ENCODE results near the gene UBE2D3. TPM values are rescaled to one million over a fixed set of nuclear protein-coding genes. Genes with fewer than 3 reads are reported as not detected.
"Not testable (repeated sequence)": the region's sequence is repeated elsewhere in the genome, so short reads cannot be mapped to it uniquely, and the experiment has no call there.

Gene UBE2D3
- total RNA-seq, 4 donors from 2014 or later: 278 to 377 (median 304) TPM

DNA sequence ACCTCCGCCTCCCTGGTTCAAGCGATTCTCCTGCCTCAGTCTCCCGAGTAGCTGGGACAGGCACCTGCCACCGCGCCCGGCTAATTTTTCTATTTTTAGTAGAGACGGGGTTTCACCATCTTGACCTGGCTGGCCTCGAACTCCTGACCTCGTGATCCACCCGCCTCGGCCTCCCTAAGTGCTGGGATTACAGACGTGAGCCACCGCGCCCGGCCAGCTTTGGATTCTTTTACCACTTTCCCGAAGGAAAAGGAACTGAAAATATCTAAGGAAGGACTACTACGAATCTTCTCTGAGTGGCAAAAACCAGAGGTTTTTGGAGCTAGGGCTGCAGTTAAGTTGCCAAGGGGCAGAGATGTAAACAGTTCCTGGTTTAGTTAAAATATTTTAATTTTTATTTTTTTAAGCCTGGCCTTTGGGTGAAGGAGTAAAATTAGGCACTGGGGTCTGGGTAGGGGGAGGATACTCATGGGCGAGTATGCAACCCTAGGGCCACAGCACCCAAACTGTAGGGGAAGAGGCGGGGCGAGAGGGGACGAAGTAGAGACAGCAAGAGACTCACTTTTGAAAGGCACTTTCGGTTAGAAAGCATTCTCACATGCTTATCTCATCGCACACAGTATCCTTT, 40.9 kb upstream of the UBE2D3 start:
- Histone ChIP-seq H3K36me3 (no peaks in the 10 kb centered on the region), H3K4me3 (peak overlapping the region; percentile 52 to 83 (median 71)), H3K9me3 (no peaks in the 10 kb centered on the region), H3K4me1 (peaks cover 5 to 30% (median 8%) of the 10 kb centered on the region in 3 donors), H3K27me3 (no peaks in the 10 kb centered on the region), H3K27ac (peak overlapping the region; percentile 94 to 99 (median 96))
- no peak for DNase-seq
- 7 to 17% methylated on average over 19 to 20 of the region's 23 CpGs for WGBS, 2 donors
- TF ChIP-seq, protein P1, sequence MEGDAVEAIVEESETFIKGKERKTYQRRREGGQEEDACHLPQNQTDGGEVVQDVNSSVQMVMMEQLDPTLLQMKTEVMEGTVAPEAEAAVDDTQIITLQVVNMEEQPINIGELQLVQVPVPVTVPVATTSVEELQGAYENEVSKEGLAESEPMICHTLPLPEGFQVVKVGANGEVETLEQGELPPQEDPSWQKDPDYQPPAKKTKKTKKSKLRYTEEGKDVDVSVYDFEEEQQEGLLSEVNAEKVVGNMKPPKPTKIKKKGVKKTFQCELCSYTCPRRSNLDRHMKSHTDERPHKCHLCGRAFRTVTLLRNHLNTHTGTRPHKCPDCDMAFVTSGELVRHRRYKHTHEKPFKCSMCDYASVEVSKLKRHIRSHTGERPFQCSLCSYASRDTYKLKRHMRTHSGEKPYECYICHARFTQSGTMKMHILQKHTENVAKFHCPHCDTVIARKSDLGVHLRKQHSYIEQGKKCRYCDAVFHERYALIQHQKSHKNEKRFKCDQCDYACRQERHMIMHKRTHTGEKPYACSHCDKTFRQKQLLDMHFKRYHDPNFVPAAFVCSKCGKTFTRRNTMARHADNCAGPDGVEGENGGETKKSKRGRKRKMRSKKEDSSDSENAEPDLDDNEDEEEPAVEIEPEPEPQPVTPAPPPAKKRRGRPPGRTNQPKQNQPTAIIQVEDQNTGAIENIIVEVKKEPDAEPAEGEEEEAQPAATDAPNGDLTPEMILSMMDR (IDR thresholded peaks at IDR 0.05): no peak
- TF ChIP-seq POLR2A (IDR thresholded peaks at IDR 0.05): no peak
- intact Hi-C loops (cut with DNase I): loop anchor here (5.0 kb wide), 1 partner anchor 41 kb away; the partner anchor contains the start of gene UBE2D3

DNA sequence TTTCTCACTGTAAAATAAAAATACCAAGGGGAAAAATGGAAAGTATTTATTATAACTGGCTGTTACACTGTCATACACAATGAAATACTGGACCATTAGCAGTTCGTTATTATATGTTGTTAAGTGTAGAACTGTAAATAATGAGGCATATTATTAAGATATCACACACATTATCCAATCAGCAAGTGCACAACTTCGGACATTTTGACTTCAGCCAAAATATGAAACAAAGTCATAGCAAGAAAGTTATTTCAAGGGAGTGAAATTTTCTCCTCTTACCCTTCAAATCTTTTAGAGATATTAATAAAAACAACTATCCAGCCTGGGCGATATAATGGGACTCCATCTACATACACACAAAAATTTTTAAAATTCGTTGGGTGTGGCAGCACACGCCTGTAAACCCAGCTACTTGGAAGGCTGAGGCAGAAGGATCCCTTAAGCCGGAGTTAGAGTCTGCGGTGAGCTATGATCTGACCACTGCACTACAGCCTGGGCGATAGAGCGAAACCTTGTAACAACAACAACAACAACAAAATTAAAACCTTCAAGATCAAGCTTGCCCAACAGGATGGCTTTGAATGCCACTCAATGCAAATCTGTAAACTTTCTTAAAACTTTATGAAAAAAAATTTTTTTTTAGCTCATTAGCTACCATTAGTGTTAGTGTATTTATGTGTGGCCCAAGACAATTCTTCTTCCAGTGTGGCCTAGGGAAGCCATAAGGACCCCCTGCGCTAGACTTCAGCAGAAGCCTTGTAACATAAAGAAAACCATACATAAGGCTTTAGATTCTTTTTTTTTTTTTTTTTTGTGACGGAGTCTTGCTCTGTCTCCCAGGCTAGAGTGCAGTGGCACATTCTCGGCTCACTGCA, 40.2 kb upstream of the UBE2D3 start:
- peak overlapping the region; percentile 94 to 99 (median 96) for H3K27ac ChIP-seq
- H3K36me3 ChIP-seq: no peaks in the 10 kb centered on the region
- no peaks in the 10 kb centered on the region for H3K27me3 ChIP-seq
- 69 to 75% methylated on average over 12 of the region's 12 CpGs for WGBS, 2 donors
- H3K4me3 ChIP-seq: peak overlapping the region; percentile 52 to 83 (median 71)
- no peak for DNase-seq
- TF ChIP-seq, protein P1 (IDR thresholded peaks at IDR 0.05): no peak
- no peak for TF ChIP-seq POLR2A (IDR thresholded peaks at IDR 0.05)
- no peaks in the 10 kb centered on the region for H3K9me3 ChIP-seq
- intact Hi-C loops (cut with DNase I): loop anchor here (5.0 kb wide), 1 partner anchor 40 kb away; the partner anchor contains the start of gene UBE2D3
- H3K4me1 ChIP-seq: peaks cover 5 to 30% (median 8%) of the 10 kb centered on the region in 3 donors

DNA sequence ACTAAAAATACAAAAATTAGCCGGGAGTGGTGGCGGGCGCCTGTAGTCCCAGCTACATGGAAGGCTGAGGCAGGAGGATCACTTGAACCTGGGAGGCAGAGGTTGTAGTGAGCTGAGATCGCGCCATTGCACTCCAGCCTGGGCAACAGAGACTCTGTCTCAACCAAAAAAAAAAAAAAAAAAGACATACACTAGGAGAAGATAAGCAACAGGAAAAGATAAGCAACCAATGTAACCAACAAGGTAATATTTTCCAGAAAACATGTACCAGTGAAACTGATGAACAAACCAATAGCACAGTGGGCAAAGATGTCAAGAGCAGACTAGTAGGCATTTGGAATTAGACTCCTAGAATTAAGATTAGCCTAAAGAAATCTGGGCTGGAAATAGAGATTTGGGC, 38.0 kb upstream of the UBE2D3 start:
- not testable (repeated sequence) for H3K36me3 ChIP-seq, DNase-seq, H3K27me3 ChIP-seq, H3K9me3 ChIP-seq, H3K27ac ChIP-seq, H3K4me3 ChIP-seq
- 91 to 97% methylated on average over 5 of the region's 5 CpGs for WGBS, 2 donors
- intact Hi-C loops (cut with DNase I): loop anchor here (5.0 kb wide), 1 partner anchor 38 kb away; the partner anchor contains the start of gene UBE2D3
- peaks cover 5 to 19% (median 8%) of the 10 kb centered on the region in 3 donors for H3K4me1 ChIP-seq

DNA sequence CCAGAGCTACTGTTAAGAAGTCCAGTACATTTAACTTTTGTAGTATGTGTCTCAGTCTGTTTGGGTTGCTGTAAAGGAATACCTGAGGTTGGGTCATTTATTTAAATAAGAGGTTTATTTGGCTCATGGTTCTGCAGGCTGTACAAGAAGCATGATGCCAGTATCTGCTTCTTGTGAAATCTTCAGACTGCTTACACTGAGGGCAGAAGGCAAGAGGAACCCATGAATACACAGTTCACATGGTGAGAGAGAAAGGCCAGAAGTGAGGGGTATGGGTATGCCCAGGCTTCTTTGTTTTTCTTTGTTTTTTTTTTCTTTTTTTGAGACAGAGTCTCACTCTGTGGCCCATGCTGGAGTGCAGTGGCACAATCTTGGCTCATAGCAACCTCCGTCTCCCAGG, 35.4 kb upstream of the UBE2D3 start:
- Histone ChIP-seq H3K27me3 (no peaks in the 10 kb centered on the region), H3K4me3 (no peak overlapping the region), H3K4me1 (peaks cover 2 to 4% (median 3%) of the 10 kb centered on the region in 3 donors), H3K27ac (no peak overlapping the region), H3K36me3 (peaks cover 0 to 7% (median 0%) of the 10 kb centered on the region in 3 donors), H3K9me3 (peaks cover 0 to 13% (median 8%) of the 10 kb centered on the region in 3 donors)
- 93 to 100% methylated on average over 1 of the region's 1 CpG for WGBS, 2 donors
- DNase-seq: no peak
- intact Hi-C loops (cut with DNase I): no loop called here
- TF ChIP-seq, protein P1 (IDR thresholded peaks at IDR 0.05): no peak
- no peak for TF ChIP-seq POLR2A (IDR thresholded peaks at IDR 0.05)

DNA sequence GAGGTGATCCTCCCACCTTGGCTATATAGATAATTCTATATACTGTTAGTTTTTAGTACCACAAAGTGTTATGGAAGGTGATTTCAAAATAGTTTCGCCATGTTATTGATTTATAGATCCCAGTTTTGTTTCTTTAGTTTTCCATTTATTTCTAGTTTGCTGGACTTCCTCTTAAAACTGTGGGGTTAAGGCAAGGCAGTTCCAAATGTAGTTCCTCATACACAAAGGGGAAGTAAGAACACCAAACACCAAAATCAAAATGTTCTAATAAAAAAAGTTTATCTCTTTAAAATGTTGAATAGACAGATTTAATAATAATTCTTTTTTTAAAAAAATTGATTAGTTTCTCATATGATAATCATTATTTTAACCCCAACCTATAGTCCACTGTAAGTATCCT, 34.7 kb upstream of the UBE2D3 start:
- peaks cover 0 to 13% (median 8%) of the 10 kb centered on the region in 3 donors for H3K9me3 ChIP-seq
- 89% methylated on average over 1 of the region's 1 CpG for WGBS, 2 donors
- H3K4me1 ChIP-seq: no peaks in the 10 kb centered on the region
- H3K36me3 ChIP-seq: peaks cover 0 to 7% (median 0%) of the 10 kb centered on the region in 3 donors
- intact Hi-C loops (cut with DNase I): no loop called here
- no peaks in the 10 kb centered on the region for H3K27me3 ChIP-seq
- TF ChIP-seq, protein P1 (IDR thresholded peaks at IDR 0.05): no peak
- no peak for TF ChIP-seq POLR2A (IDR thresholded peaks at IDR 0.05)
- no peak overlapping the region for H3K4me3 ChIP-seq
- no peak overlapping the region for H3K27ac ChIP-seq
- DNase-seq: no peak

Measured in esophagus squamous epithelium (tissue), 5 donors.